ENCODE data around the gene FBL. TPM values are rescaled to one million over a fixed set of nuclear protein-coding genes. Genes with fewer than 3 reads are reported as not detected.

Gene FBL
- total RNA-seq, 4 donors from 2014 or later, result 80.9 to 118 (median 91.1) TPM

GRCh38 chr19:39830847-39831246 lies 15.3 kb downstream of the FBL start:
- intact Hi-C loops (cut with DNase I), result no loop called here
- DNase-seq, result no peak
- no peak for TF ChIP-seq POLR2A (IDR thresholded peaks at IDR 0.05)
- no peak for TF ChIP-seq CTCF (IDR thresholded peaks at IDR 0.05)
- no peak overlapping the region for H3K27ac ChIP-seq
- H3K4me3 ChIP-seq (replicated peaks in 1 of 3), result no peak overlapping the region
- no peaks in the 10 kb centered on the region for H3K9me3 ChIP-seq
- H3K4me1 ChIP-seq, result peaks cover 10 to 24% of the 10 kb centered on the region in 2 donors
- no peaks in the 10 kb centered on the region for H3K27me3 ChIP-seq
- H3K36me3 ChIP-seq, result peaks cover 58 to 60% of the 10 kb centered on the region in 2 donors

GRCh38 chr19:39830406-39830805 lies 15.8 kb downstream of the FBL start:
- TF ChIP-seq POLR2A (IDR thresholded peaks at IDR 0.05) (no peak), CTCF (IDR thresholded peaks at IDR 0.05) (no peak)
- peaks cover 10 to 24% of the 10 kb centered on the region in 2 donors for H3K4me1 ChIP-seq
- no peak overlapping the region for H3K4me3 ChIP-seq (replicated peaks in 1 of 3)
- no peak for DNase-seq
- peaks cover 60 to 61% of the 10 kb centered on the region in 2 donors for H3K36me3 ChIP-seq
- H3K27ac ChIP-seq, result no peak overlapping the region
- intact Hi-C loops (cut with DNase I), result no loop called here
- 94 to 98% methylated on average over 14 to 18 of the region's 18 CpGs for WGBS, 2 donors
- no peaks in the 10 kb centered on the region for H3K9me3 ChIP-seq
- no peaks in the 10 kb centered on the region for H3K27me3 ChIP-seq

GRCh38 chr19:39829702-39830275 lies 16.4 kb downstream of the FBL start:
- intact Hi-C loops (cut with DNase I), result no loop called here
- Histone ChIP-seq H3K36me3 (peaks cover 58 to 64% of the 10 kb centered on the region in 2 donors), H3K4me3 (replicated peaks in 1 of 3) (no peak overlapping the region), H3K27me3 (no peaks in the 10 kb centered on the region), H3K9me3 (no peaks in the 10 kb centered on the region), H3K27ac (no peak overlapping the region), H3K4me1 (peaks cover 13 to 24% of the 10 kb centered on the region in 2 donors)
- no peak for DNase-seq
- TF ChIP-seq CTCF (IDR thresholded peaks at IDR 0.05) (no peak), POLR2A (IDR thresholded peaks at IDR 0.05) (no peak)
- 96% methylated on average over 10 of the region's 10 CpGs for WGBS, 2 donors

GRCh38 chr19:39828654-39829032 lies 17.5 kb downstream of the FBL start:
- Histone ChIP-seq H3K27ac (no peak overlapping the region), H3K4me1 (peaks cover 16 to 21% of the 10 kb centered on the region in 2 donors), H3K4me3 (replicated peaks in 1 of 3) (no peak overlapping the region), H3K36me3 (peaks cover 58 to 64% of the 10 kb centered on the region in 2 donors), H3K9me3 (no peaks in the 10 kb centered on the region), H3K27me3 (no peaks in the 10 kb centered on the region)
- no peak for DNase-seq
- 87 to 88% methylated on average over 5 of the region's 5 CpGs for WGBS, 2 donors
- TF ChIP-seq POLR2A (IDR thresholded peaks at IDR 0.05) (no peak), CTCF (IDR thresholded peaks at IDR 0.05) (no peak)
- intact Hi-C loops (cut with DNase I), result no loop called here

- TF ChIP-seq CTCF (IDR thresholded peaks at IDR 0.05) (no peak), POLR2A (IDR thresholded peaks at IDR 0.05) (no peak)
- no peaks in the 10 kb centered on the region for H3K9me3 ChIP-seq
- no peak overlapping the region for H3K27ac ChIP-seq
- WGBS, 2 donors, result 90 to 93% methylated on average over 21 to 26 of the region's 26 CpGs
- no peak for DNase-seq
- peaks cover 18 to 21% of the 10 kb centered on the region in 2 donors for H3K4me1 ChIP-seq
- no peaks in the 10 kb centered on the region for H3K27me3 ChIP-seq
- no peak overlapping the region for H3K4me3 ChIP-seq (replicated peaks in 1 of 3)
- H3K36me3 ChIP-seq, result peaks cover 58 to 64% of the 10 kb centered on the region in 2 donors
- intact Hi-C loops (cut with DNase I), result no loop called here
Observed at GRCh38 chr19:39828015-39828653, 18.0 kb downstream of the FBL start.
